WTC11 (cell line): ENCODE data around the gene KIF19. TPM values are rescaled to one million over a fixed set of nuclear protein-coding genes. Genes with fewer than 3 reads are reported as not detected.

Experiments used
- ATAC-seq: fragments of 200-7000 bp; cut with Tn5 transposase; 2 replicates; pipeline ENCODE4 v1.10.0; 2021; ENCODE audit warnings: mild to moderate bottlenecking, moderate library complexity
- CTCF ChIA-PET: fragments of 300-600 bp; sonication (Branson Sonifier 250); formaldehyde crosslinking; loops from one replicate; lab custom pipeline; 2021; ENCODE audit warnings: antibody characterized with exemption; lab: Charles Lee
- POLR2A ChIA-PET: fragments of 350-600 bp; sonication (Branson Sonifier 250); formaldehyde crosslinking; loops from one replicate; lab custom pipeline; 2021; ENCODE audit warnings: antibody characterized with exemption; lab: Charles Lee
- DNase-seq: peaks from one replicate; pipeline ENCODE4 v3.0.0; 2021; ENCODE audit warnings: low spot score
- H3K27ac Mint-ChIP-seq: 2 replicates; pipeline ENCODE4 v1.8.0; 2021; ENCODE audit warnings: mixed read lengths
- H3K27me3 Mint-ChIP-seq: 2 replicates; pipeline ENCODE4 v1.8.0; 2021; ENCODE audit warnings: low read depth, mild to moderate bottlenecking, moderate library complexity, mixed read lengths
- H3K36me3 Mint-ChIP-seq: 2 replicates; pipeline ENCODE4 v1.8.0; 2021; ENCODE audit warnings: mixed read lengths
- H3K4me1 Mint-ChIP-seq: 2 replicates; pipeline ENCODE4 v1.8.0; 2022; ENCODE audit warnings: mixed read lengths
- H3K4me3 Mint-ChIP-seq: 2 replicates; pipeline ENCODE4 v1.8.0; 2021; ENCODE audit warnings: mild to moderate bottlenecking, moderate library complexity, mixed read lengths
- H3K9me3 Mint-ChIP-seq: 2 replicates; pipeline ENCODE4 v1.8.0; 2021; ENCODE audit warnings: mixed read lengths
- ATF3 ChIP-seq: sonication (generic); formaldehyde crosslinking; conservative IDR thresholded peaks from 2 replicates; pipeline ENCODE4 v1.8.1; 2022; ENCODE audit warnings: mild to moderate bottlenecking, missing genetic modification reagents
- CREM ChIP-seq: sonication (generic); formaldehyde crosslinking; IDR thresholded peaks from 2 replicates; pipeline ENCODE4 v1.8.1; 2022; ENCODE audit warnings: mild to moderate bottlenecking, missing genetic modification reagents, moderate library complexity
- E2F5 ChIP-seq: sonication (generic); formaldehyde crosslinking; IDR thresholded peaks from 2 replicates; pipeline ENCODE4 v1.8.1; 2022; ENCODE audit warnings: mild to moderate bottlenecking, moderate library complexity, missing genetic modification reagents
- FOXJ3 ChIP-seq: sonication (generic); formaldehyde crosslinking; IDR thresholded peaks from 2 replicates; pipeline ENCODE4 v1.9.0; 2021; ENCODE audit warnings: missing genetic modification reagents, mild to moderate bottlenecking, borderline replicate concordance
- HMGXB4 ChIP-seq: sonication (generic); formaldehyde crosslinking; IDR thresholded peaks from 2 replicates; pipeline ENCODE4 v1.8.1; 2023; ENCODE audit warnings: mild to moderate bottlenecking, moderate library complexity, missing genetic modification reagents
- JAZF1 ChIP-seq: fragments of 250-450 bp; sonication (Bioruptor Pico); IDR thresholded peaks from 2 replicates; pipeline ENCODE4 v1.9.0; 2021; ENCODE audit warnings: moderate library complexity, mild to moderate bottlenecking, inconsistent platforms
- NFE2L1 ChIP-seq: sonication (generic); formaldehyde crosslinking; IDR thresholded peaks from 2 replicates; pipeline ENCODE4 v1.8.1; 2023; ENCODE audit warnings: missing genetic modification reagents
- PRRX2 ChIP-seq: fragments of 250-450 bp; sonication (Bioruptor Pico); IDR thresholded peaks from 2 replicates; pipeline ENCODE4 v1.8.0; 2021; ENCODE audit warnings: mild to moderate bottlenecking
- SOX15 ChIP-seq: fragments of 250-450 bp; sonication (Bioruptor Pico); IDR thresholded peaks from 2 replicates; pipeline ENCODE4 v1.9.0; 2021; ENCODE audit warnings: mild to moderate bottlenecking
- TCF7 ChIP-seq: sonication (generic); formaldehyde crosslinking; IDR thresholded peaks from 2 replicates; pipeline ENCODE4 v1.8.0; 2022; ENCODE audit warnings: mild to moderate bottlenecking, low read depth, missing genetic modification reagents, moderate library complexity
- TEAD4 ChIP-seq: sonication (generic); formaldehyde crosslinking; IDR thresholded peaks from 2 replicates; pipeline ENCODE4 v1.8.0; 2022; ENCODE audit warnings: mild to moderate bottlenecking, missing genetic modification reagents
- USF2 ChIP-seq: sonication (generic); formaldehyde crosslinking; IDR thresholded peaks from 2 replicates; pipeline ENCODE4 v1.8.1; 2023; ENCODE audit warnings: mild to moderate bottlenecking, missing genetic modification reagents, moderate library complexity
- ZNF121 ChIP-seq: sonication (generic); formaldehyde crosslinking; IDR thresholded peaks from 2 replicates; pipeline ENCODE4 v1.8.0; 2023; ENCODE audit warnings: missing genetic modification reagents
- ZNF423 ChIP-seq: fragments of 250-450 bp; sonication (Bioruptor Pico); IDR thresholded peaks from 2 replicates; pipeline ENCODE4 v2.1.2; 2022; ENCODE audit warnings: mild to moderate bottlenecking, moderate library complexity
- total RNA-seq: library from RNA; stranded (reverse); gene quantifications from 3 replicates; pipeline ENCODE4 v1.2.3, GENCODE V29; 2021
- TF ChIP-seq, protein P1 (sequence below): fragments of 250-450 bp; sonication (Bioruptor Pico); conservative IDR thresholded peaks from 2 replicates; pipeline ENCODE4 v1.9.0; 2021; ENCODE audit warnings: mild to moderate bottlenecking
- TF ChIP-seq, protein P2 (sequence below): fragments of 250-450 bp; sonication (Bioruptor Pico); IDR thresholded peaks from 2 replicates; pipeline ENCODE4 v2.1.2; 2022; ENCODE audit warnings: mild to moderate bottlenecking, moderate library complexity
- TF ChIP-seq, protein P3 (sequence below): sonication (generic); formaldehyde crosslinking; IDR thresholded peaks from 2 replicates; pipeline ENCODE4 v1.8.1; 2022; ENCODE audit warnings: low read depth, missing genetic modification reagents, borderline replicate concordance
- TF ChIP-seq, protein P4 (sequence below): fragments of 250-450 bp; sonication (Bioruptor Pico); IDR thresholded peaks from 2 replicates; pipeline ENCODE4 v1.9.0; 2021; ENCODE audit warnings: moderate library complexity, mild to moderate bottlenecking, inconsistent platforms, borderline replicate concordance

Gene KIF19
- total RNA-seq, 1 experiment from 2014 or later: 0.44 TPM

- Mint-ChIP-seq H3K4me1 (no peaks in the 10 kb centered on the region), H3K4me3 (no peak overlapping the region)
- TF ChIP-seq ZNF423 (CRISPR knock-in tag) (no peak), HMGXB4 (CRISPR knock-in tag) (no peak), SOX15 (CRISPR knock-in tag) (no peak), TEAD4 (CRISPR knock-in tag) (no peak), TCF7 (no peak), JAZF1 (CRISPR knock-in tag) (no peak), ATF3 (CRISPR knock-in tag) (no peak), CREM (no peak), USF2 (CRISPR knock-in tag) (no peak)
- TF ChIP-seq, protein P1, sequence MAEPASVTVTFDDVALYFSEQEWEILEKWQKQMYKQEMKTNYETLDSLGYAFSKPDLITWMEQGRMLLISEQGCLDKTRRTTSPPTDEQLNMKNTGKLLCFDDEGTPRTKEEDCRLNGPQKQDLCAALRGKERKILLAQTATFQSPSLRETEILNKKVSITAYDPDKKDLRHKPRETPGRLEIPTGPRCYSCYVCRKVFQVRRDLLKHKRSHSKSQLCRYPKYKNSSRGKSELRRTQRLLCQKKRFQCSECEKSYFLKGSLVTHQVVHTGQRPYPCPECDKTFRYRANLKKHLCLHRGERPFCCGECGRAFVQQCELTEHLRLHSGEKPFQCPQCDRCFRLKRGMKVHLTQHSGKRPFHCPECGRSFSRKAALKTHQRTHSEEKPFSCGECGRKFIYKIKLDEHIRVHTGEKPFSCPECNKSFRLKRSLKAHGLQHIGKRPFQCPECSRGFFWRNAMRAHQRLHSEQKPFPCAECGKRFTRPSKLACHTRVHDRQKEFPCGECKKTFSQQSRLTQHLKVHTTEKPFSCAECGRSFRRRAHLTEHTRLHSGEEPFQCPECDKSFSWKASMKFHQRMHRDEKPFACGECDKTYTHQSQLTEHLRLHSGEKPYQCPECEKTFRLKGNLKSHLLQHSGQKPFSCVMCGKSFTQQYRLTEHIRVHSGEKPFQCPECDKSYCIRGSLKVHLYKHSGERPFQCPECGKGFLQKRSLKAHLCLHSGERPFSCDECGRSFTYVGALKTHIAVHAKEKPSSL (CRISPR knock-in tag): no peak
- TF ChIP-seq, all 79 proteins: peak for 0
- Mint-ChIP-seq H3K27ac (no peak overlapping the region), H3K36me3 (peaks cover 4% of the 10 kb centered on the region; the same call in 1 of the 2 replicates), H3K9me3 (peaks cover 6% of the 10 kb centered on the region), H3K27me3 (peaks cover 3% of the 10 kb centered on the region)
- CTCF ChIA-PET: interaction anchor here (1.2 to 2.0 kb wide), 4 partner anchors 32 to 51 kb away, joined by 4 to 9 read pairs (median 7); partner anchors contain the start of gene BTBD17
- no peak for DNase-seq
- ATAC-seq: no peak
- POLR2A ChIA-PET: no interaction called here
These were observed 9.0 kb upstream of the KIF19 start for GRCh38 chr17:74317071-74317470.

- H3K36me3 Mint-ChIP-seq: no peaks in the 10 kb centered on the region
- no peak for TF ChIP-seq FOXJ3
- no peak for TF ChIP-seq NFE2L1 (CRISPR knock-in tag)
- TF ChIP-seq, protein P2, sequence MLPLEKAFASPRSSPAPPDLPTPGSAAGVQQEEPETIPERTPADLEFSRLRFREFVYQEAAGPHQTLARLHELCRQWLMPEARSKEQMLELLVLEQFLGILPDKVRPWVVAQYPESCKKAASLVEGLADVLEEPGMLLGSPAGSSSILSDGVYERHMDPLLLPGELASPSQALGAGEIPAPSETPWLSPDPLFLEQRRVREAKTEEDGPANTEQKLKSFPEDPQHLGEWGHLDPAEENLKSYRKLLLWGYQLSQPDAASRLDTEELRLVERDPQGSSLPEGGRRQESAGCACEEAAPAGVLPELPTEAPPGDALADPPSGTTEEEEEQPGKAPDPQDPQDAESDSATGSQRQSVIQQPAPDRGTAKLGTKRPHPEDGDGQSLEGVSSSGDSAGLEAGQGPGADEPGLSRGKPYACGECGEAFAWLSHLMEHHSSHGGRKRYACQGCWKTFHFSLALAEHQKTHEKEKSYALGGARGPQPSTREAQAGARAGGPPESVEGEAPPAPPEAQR (CRISPR knock-in tag): no peak
- no peak for TF ChIP-seq ZNF121
- TF ChIP-seq, protein P3, sequence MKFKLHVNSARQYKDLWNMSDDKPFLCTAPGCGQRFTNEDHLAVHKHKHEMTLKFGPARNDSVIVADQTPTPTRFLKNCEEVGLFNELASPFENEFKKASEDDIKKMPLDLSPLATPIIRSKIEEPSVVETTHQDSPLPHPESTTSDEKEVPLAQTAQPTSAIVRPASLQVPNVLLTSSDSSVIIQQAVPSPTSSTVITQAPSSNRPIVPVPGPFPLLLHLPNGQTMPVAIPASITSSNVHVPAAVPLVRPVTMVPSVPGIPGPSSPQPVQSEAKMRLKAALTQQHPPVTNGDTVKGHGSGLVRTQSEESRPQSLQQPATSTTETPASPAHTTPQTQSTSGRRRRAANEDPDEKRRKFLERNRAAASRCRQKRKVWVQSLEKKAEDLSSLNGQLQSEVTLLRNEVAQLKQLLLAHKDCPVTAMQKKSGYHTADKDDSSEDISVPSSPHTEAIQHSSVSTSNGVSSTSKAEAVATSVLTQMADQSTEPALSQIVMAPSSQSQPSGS (CRISPR knock-in tag): no peak
- TF ChIP-seq, protein P4, sequence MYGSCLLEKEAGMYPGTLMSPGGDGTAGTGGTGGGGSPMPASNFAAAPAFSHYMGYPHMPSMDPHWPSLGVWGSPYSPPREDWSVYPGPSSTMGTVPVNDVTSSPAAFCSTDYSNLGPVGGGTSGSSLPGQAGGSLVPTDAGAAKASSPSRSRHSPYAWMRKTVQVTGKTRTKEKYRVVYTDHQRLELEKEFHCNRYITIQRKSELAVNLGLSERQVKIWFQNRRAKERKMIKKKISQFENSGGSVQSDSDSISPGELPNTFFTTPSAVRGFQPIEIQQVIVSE: no peak
- TF ChIP-seq ATF3 (CRISPR knock-in tag): no peak
- no peak for TF ChIP-seq PRRX2
- TF ChIP-seq E2F5: no peak
- no peaks in the 10 kb centered on the region for H3K4me1 Mint-ChIP-seq
- no peaks in the 10 kb centered on the region for H3K9me3 Mint-ChIP-seq
- DNase-seq (no peak), ATAC-seq (no peak)
- H3K27ac Mint-ChIP-seq: no peak overlapping the region
- H3K4me3 Mint-ChIP-seq: no peak overlapping the region
- POLR2A ChIA-PET: no interaction called here
- CTCF ChIA-PET: no interaction called here
- peaks cover 10% of the 10 kb centered on the region for H3K27me3 Mint-ChIP-seq
These were observed 7.6 kb upstream of the KIF19 start for GRCh38 chr17:74318391-74318790.
